HG02571 (cell line): Measurements from ENCODE around the gene DYSF.
"Not testable (repeated sequence)": the region's sequence is repeated elsewhere in the genome, so short reads cannot be mapped to it uniquely, and the experiment has no call there.

Source experiments
- ATAC-seq: cut with Tn5 transposase; IDR thresholded peaks from one replicate; pipeline ENCODE4 v1.9.1; 2021; ENCODE audit warnings: mild to moderate bottlenecking, moderate library complexity; ENCODE audit not compliant: unreplicated experiment

The DYSF gene

DNA sequence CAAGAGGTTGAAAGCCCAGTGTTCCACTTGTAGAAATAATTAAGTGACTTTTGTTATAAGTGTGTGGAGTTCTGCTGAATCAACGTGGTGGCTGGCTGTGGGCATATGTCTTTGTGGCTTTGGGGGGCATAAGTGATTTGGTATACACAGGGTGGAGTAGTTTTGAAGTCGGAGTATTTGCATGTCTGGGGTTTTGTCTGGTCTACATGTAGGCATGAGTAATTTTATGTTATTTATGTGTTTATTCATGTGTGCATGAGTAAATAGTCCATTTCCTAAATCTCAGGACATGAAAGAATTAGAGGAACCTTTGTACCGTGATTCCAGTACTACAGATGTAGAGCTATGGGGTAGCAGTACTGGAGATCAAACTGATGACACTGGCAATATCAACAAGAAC is 179.7 kb downstream of the DYSF start:
- no peak for ATAC-seq

DNA sequence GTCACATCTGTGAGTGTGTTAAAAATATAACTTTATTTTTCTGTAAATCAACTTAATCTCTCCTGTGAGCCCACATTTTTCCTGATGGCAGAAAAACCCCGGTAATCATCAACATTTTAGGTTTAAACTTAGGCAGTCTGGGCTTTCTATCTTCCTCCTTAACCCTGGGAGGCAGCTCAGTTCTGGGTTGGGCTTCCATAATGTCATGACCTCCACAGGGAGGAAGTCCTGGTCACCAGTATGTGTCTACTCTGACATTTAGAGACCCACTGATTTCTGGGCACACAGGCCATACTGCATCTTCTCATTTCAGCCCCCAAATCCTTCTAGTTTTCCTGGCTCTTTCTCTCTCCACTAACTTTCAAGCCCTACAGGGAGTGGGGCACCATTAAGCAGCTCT is 181.2 kb downstream of the DYSF start:
- ATAC-seq: no peak

DNA sequence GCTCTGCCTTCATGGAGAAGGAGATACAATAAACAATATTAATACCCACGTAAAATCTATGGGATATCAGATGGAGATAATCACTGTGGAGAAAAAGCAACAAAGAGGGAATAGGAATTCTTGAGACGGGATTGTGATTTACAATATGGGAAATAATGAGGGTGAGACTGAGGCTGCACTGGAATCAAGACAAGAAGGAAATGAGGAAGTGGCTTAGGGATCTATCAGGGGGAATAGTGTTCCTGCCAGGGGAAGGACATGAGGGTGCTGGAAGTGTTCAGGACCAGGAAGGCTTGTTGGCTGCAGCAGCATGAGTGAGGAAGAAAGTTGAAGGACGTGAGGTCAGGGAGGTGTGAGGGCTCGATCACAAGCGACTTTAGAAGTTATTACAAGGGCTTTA is 182.4 kb downstream of the DYSF start:
- ATAC-seq: no peak

DNA sequence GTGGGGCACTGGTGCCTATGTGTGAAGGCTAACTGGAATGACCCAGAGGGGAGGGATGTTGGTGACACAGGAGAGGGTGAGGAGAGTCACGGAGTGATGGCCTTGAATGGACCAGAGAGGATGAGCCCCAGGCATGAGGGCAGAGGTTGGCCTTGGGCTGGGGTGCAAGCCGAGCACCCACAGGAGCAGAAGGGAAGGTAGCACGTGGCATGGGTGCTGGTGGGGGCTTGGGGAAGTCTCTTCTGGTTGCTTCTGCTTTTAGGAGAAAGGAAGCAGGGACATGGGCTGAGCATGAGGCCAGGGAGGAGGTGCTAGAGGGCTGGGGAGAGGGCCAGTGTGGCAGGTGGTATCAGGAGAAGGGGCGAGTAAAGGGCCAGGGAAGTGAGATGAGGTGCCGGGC is 183.8 kb downstream of the DYSF start:
- no peak for ATAC-seq

DNA sequence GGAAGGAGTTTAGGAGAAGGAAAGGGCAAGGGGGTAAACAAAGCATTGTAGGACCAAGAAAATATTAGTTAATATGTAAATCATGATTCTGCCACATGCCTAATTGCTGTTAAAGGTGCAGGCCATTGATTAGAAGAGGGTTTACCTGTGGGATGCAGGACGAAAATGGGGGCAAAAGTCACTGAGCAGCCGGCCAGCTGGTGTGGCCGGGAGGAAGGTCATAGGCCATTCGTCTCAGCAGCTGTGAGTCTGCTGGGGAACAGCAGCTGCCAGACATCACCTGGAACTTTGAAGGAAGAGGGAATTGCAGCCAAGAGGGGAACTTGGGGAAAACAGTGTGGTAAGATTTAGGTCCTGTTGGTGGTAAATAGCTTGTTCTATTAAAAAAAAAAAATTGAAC is 184.4 kb downstream of the DYSF start:
- no peak for ATAC-seq

DNA sequence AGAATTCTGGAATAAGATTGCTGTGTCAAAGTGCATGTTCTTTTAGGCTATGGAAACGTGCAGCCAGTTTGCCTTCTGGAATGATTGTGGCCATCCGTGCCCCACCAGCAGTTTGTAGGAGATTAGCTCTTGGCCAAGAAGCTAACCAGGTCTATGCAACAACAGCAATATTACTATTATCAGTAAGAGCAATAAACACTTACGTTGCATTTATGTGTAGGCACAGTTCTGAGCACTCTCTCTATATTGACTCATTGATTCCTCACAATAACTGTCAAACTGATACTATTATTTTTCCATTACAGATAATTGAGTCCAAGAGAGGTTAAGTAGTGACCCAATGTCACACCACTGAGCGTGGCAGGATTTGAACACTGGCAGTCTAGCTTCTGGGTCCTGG is 186.4 kb downstream of the DYSF start:
- no peak for ATAC-seq

DNA sequence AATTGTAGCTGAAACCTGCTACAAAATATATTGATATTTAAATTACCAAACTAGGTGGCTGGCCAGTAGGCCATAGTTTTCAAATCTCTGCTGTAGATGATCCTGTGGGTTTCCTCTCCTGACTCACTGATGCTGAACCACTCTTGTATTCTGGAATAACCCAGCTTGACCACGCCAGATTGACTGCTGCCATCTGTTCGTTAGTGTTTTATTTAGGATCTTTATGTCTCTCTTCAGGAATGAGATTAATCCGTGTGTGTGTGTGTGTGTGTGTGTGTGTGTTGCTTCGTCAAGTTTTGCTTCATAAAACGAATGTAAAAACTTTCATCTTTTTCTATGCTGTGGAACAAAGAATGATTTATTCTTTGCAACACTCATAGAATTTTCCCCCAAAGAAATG is 187.1 kb downstream of the DYSF start:
- no peak for ATAC-seq

DNA sequence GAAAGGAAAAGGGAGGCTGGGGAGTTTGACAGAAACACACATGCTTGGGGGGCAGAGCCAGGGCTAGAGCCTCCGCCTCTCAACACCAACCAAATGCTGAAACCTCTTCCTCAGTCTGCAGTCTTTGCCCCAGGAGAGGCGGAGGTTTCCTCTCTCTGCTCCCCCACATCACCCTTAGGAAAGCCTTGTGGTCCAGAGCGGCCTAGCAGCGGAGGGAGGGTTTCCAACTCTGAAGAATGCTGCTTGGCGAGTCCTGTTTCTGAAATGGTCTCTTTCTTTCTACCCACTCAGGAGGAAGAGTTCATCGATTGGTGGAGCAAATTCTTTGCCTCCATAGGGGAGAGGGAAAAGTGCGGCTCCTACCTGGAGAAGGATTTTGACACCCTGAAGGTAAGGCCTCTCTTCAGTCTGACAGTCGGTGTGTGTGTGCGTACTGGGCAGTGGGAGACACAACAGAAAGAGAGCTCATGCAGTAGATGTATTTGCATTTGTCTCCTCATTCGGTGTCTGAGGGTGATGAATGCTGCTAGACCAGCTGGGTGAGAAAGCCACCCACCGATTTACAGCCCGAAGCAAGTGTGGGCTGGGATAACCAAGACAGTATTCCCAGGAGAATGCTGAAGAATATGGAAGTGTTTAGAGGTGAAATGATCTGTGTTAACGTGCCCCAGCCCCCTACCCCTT is 190.5 kb downstream of the DYSF start:
- no peak for ATAC-seq

DNA sequence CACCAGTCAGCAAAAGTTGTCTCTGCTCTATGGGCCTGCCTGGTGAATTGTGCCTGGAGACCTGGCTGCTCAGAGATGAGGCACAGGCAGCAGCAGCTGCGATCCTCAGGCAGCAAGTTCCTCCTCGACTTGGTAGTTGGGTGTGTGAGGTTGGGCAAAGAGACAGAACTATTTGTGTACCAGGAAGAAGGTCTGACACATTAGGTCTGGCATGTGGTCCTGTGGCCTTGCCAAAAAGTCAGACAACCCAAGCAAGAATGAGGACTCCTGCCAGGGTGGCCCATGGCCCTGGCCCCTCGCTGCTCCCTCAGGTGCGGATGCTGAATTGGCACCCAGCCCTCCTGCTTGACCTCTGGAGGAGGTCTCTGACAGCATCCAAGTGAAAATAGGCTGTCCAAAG is 192.7 kb downstream of the DYSF start:
- no peak for ATAC-seq

DNA sequence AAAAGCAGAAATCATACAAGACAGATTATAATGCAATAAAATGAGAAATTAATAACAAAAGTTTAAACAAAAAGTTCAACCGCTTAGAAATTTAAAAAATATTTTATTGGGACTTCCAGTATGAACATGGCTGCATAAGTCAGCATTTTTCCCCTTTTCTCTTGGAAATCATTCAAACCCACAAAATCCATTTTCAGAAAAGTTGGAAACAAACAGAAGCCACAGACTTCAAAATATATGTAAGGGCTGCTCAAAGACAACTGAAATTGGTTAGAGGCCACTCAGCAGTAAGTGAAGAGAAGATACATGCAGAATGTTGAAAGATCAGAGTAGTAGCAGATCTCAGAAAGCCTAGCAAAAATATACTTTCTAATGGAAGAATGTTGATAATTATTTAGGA is 194.0 kb downstream of the DYSF start:
- ATAC-seq: no peak

DNA sequence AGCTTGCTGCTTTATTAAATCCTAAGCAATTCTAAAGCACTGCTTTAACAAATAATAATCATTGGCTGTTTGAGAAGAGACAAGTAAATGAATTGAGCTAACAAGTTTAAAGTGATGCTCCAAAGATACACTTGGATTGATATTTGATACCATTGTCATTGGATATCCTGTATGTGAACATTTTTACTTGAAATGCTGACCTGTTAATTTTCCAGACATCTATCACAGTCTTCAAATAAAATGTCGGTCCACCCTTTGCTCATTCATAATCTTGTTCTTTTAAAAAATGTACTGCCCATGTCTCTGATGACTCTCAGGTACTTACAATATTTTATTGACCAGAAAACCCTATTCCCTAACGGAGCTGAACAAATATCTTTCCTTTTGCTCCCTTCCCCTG is 202.1 kb downstream of the DYSF start:
- ATAC-seq: no peak

DNA sequence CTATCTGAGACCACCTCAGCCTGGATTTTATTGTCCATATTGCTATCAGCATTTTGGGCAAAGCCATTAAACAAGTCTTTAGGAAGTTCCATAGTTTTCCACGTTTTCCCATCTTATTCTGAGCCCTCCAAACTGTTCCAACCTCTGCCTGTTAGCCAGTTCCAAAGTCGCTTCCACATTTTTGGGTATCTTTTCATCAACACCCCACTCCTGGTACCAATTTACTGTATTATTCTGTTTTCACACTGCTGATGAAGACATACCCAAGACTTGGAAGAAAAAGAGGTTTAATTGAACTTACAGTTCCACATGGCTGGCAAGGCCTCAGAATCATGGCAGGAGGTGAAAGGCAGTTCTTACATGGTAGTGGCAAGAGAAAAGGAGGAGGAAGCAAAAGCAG is 204.9 kb downstream of the DYSF start:
- ATAC-seq: not testable (repeated sequence)

DNA sequence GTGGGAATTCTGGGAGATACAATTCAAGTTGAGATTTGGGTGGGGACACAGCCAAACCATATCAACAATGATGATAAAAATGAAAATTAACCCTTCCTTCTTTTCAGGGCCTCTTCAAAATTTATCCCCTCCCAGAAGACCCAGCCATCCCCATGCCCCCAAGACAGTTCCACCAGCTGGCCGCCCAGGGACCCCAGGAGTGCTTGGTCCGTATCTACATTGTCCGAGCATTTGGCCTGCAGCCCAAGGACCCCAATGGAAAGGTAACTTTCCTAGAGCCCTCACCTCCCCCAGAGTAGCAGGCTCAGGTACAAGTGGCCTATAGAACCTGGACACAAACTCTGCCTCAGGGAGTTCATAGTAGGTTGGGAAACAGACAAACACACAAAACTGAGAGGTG is 205.4 kb downstream of the DYSF start:
- no peak for ATAC-seq

DNA sequence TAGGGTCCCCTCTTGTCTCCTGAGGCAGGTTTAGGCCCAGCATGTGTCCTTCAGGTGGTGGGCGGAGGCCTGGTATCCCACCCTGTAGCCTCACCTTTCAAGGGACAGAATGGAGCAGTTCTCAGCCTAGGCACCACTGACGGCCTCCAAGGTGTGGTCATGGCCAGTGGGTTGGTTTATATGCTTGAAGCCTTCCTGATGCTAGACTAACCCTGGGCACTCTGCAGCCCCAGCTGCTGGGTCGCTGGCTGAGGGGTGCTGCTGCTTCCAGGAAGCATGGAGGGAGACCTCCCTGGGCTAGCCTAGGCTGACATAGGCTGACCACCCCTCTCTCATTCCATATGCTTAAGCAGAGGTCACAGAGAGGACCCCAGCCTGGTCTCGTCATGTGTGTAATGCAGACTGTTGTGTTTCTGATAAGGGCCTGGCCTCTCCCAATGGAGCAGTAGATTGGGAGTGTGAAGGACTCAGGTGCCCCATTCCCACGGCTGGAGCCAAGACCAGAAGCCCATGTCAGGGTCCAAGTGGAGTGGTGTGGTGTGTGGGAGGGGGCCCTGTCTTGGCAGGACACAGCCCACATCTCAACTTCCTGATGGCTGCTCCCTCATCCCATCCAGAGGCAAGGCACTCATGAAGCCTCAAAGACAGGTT is 206.6 kb downstream of the DYSF start:
- no peak for ATAC-seq

DNA sequence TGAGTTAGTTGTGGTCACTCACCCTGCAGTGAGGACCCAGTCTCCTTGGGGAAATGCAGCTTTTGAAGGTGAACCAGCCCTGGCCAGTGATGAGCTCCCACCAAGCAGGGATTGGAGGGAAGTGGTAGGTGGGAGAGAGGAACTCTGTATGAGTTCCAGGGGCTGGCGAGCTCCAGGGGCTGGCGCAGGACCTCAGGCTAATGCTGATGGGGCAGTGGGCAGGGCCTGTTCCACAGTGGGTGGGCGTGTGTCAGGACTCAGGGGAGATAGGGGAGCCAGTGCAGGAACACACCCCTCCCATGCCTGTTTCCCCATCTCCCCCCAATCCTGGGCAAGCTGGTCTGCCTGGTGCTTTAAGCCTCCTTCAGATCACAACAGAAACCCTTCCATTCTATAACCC is 208.4 kb downstream of the DYSF start:
- ATAC-seq: no peak

DNA sequence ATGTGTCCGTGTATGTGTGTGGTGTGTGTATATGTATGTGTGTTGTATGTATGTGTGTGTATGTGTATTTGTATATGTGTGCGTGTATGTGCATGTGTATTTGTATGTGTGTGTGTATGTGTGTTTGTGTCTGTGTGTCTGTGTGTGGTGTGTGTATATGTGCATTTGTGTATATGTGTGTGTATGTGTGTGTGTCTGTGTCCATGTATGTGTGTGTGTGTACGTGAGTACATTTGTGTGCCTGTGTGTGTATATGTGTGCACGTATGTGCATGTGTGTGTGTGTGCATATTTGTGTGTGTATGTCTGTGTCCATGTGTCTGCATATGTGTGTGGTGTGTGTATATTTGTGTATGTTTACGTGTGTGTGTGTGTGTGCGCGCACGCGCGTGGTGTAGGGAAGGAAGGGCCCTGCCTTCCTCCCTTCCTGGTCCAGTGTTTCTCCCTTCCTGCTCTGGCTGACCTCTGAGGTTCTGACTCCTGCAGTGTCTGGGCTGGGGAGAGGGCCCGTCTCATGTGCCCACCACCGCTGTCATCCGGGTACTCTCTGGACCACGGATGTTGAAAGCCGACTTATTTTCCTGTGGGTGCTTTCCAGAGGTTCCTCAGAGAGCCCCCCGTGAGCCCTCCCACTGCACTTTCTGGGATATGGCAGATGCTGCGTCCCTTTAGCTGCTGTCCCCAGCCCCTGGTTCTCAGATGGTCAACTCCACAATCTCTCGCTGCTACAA is 209.5 kb downstream of the DYSF start:
- ATAC-seq: no peak

DNA sequence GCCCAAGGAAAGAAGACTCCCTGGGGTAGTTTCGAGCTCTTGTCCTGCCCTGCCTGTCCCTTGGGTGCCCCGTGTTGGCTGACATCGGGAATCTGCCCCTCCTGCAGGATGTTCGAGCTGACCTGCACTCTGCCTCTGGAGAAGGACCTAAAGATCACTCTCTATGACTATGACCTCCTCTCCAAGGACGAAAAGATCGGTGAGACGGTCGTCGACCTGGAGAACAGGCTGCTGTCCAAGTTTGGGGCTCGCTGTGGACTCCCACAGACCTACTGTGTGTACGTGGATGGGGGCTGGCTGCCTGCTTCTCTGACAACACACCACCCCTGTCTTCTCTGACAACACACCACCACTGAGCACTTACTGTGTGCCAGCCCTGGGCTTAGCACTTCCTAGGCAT is 210.8 kb downstream of the DYSF start:
- no peak for ATAC-seq

DNA sequence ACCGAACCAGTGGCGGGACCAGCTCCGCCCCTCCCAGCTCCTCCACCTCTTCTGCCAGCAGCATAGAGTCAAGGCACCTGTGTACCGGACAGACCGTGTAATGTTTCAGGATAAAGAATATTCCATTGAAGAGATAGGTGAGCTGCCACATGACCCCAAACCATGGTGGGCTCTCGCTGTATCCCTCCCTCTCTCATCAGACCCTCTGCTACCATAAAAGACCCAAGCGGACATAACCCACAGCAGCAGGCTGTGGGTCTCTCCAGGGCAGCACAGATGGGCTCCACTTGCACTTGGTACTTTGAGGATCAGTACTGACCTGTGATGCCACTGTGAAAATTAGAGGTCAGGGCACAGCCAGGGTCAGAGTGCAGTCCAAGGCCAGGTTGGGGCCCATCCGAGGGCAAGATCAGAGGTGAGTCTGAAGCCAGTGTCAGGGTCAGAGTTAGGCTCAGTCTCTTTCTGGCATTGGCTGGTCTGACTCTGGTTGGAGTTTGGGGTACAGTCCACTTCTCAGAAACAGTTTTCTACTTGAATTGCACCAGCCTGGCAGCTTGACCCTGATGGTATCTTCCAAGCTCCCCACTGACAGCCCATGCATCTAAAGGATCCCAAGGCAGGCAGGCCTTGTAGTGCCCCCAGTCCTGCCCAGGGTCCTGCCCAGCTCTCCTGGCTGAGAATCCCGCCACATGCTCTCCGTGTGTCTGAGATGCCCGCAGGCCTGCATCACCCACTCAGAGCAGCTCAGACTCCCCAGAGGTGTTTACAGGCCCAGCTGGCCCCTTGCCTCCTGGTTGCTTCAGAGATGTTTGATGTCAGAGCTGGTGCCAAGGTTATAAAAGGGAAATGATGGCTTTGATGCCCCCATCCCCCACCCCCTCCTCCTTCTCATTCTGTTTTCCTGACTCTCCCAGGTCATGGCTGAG is 212.1 kb downstream of the DYSF start:
- no peak for ATAC-seq

DNA sequence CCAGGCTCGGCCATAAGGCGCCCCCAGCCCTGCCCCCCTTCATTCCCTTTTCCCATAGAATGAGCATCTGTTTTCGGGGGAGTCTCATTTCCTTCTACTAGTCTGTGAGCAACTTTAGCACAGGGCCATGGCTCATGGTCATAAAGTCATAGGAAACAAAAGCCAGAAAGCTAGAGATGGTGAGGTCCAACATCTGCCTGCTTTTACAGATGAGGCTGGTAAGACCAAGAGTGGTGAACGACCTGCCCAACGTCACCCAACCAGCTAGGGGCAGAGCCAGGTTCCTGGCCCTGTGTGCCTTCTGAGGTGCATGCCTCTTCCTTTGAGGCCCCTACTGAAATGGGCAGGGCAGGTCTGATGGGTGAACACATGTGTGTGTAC is 212.7 kb downstream of the DYSF start:
- ATAC-seq: no peak

DNA sequence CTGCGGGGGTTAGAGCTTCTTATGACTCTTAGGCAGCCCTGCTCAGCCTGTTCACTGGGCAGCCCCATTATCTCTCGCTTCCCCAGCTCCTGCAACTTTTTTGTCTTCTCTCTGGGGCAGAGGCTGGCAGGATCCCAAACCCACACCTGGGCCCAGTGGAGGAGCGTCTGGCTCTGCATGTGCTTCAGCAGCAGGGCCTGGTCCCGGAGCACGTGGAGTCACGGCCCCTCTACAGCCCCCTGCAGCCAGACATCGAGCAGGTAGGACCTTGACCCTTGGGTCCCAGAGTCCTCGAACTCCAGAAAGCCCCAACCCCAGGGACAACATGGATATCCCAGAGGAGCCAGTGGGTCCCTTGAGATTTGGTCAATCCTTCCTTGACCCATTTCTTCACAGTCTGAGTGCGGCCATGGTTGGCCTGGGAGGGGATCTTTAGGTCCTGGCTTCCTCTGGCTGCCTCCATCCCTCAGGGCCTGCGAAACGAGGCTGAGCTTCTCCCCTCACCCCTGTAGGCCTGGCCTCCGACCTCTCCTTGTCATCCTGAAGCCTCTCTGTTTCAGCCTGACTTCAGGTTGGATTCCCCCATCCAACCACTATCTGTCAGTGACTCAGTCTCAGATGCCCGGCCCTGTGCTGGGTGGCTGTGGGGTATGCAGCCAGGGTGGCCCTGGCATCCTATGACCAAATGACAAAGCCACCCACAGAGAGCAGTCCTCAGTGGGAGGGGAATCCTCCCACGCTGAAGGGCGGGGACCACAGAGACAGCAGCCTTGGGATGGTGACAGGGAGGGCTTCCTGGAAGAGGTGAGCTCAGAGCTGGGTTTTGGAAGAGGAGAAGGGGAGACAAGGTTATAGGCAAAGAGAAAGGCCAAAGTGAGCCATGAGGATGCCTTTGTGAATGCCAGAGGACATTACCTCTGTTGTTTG is 214.2 kb downstream of the DYSF start:
- ATAC-seq: no peak
